Coronary artery (tissue), 2 donors: Measurements from ENCODE around the gene ARTN.

Experiments
- DNase-seq: peaks from one replicate; pipeline ENCODE4 v3.0.0-alpha.2; 2017; ENCODE audit warnings: low spot score
- H3K27ac ChIP-seq, 2 donors: fragments of 200-600 bp; sonication (generic); one replicate each; pipeline ENCODE4 v1.5.1; 2016 to 2019
- H3K4me3 ChIP-seq: fragments of 200-600 bp; sonication (generic); 2 replicates; pipeline ENCODE4 v1.5.1; 2016; ENCODE audit warnings: mild to moderate bottlenecking, moderate library complexity
- TF ChIP-seq, protein P1 (sequence below): fragments of 200-600 bp; sonication (generic); IDR thresholded peaks from one replicate; pipeline ENCODE4 v1.5.1; 2019; ENCODE audit warnings: antibody characterized with exemption

ARTN gene

GRCh38 chr1:43947874-43948437, 14.4 kb downstream of the ARTN start:
- TF ChIP-seq, protein P1, sequence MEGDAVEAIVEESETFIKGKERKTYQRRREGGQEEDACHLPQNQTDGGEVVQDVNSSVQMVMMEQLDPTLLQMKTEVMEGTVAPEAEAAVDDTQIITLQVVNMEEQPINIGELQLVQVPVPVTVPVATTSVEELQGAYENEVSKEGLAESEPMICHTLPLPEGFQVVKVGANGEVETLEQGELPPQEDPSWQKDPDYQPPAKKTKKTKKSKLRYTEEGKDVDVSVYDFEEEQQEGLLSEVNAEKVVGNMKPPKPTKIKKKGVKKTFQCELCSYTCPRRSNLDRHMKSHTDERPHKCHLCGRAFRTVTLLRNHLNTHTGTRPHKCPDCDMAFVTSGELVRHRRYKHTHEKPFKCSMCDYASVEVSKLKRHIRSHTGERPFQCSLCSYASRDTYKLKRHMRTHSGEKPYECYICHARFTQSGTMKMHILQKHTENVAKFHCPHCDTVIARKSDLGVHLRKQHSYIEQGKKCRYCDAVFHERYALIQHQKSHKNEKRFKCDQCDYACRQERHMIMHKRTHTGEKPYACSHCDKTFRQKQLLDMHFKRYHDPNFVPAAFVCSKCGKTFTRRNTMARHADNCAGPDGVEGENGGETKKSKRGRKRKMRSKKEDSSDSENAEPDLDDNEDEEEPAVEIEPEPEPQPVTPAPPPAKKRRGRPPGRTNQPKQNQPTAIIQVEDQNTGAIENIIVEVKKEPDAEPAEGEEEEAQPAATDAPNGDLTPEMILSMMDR, result no peak
- DNase-seq, result no peak

GRCh38 chr1:43949678-43950077, 16.1 kb downstream of the ARTN start:
- TF ChIP-seq, protein P1, result no peak
- no peak overlapping the region for H3K4me3 ChIP-seq
- no peak overlapping the region for H3K27ac ChIP-seq
- no peak for DNase-seq

More at GRCh38 chr1:43947874-43948437, 14.4 kb downstream of the ARTN start:
- Histone ChIP-seq H3K27ac (peak overlapping the region; percentile 92 to 98), H3K4me3 (peak overlapping the region; percentile 98)

DNA sequence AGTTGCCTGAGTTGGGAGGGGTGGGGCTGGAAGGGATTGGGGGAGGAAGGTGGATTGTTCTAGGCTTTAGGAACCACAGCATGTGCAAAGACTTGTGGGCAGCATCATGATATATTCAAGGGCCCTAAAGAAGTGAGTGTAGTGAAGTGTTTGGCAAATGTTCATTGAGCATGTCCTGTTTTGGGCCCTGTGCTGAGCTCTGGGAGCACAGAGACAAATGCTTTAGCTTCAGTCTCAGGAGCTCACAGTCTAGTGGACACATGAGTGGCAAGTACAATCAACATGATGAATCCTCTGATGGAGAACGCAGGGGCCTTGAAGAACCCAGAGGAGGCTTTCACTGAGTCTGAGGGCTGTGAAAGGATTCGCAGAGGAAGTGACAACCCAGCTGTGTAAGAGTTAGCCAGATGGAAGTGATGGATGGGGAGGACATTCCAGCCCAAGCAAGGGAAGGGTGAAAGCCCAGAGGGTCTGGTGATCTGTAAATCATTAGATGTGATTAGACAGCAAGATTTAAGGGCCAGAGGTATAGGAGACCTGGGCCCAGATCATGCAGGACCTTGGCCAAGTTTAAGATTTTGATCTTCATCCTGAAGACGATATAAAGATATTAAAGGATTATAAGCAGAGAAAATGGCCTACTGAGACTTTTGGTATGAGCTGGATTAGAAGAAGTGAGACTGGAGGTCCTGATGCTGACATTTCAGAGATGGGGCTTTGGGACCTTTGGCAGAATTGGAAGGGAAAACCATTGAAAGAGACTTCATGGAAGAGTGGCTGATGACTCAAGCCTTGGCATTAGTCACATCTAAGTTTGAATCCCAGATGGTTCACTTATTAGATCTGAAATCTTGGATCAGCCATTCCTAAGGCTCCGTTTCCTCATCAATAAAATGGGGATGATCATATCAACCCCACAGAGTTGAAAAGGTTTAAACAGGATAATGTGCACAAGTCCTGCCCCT, 17.7 kb downstream of the ARTN start:
- no peak for DNase-seq
- H3K27ac ChIP-seq, result no peak overlapping the region

DNA sequence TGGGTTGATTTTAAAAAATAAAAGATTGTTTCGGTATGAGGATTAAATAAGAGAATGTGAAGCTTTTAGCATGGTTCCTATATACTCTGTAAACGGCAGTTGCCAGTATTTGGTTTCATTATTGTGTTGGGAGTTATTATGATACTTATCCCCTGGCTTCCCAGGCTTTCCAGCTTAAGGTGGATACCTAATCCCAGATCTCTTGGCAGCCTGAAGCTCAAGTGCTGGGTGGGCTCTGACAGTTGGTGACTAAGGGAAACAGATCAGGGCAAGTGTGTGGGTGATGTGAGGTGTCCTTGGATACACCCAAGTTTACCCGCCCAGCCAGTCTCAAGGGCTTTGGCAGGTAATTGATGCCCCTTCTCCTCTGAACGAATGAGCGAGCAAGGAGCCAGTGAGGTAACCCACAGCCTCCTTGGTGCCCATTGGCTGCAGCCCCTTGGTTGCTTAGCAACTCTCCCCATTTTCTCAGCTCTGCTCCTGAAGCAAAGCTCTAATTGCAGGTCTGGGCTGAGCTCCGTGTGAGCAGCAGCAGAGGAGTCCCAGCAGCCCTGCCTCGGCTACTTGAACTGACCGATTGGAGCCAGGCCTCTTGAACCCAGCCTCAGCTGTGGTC, 19.2 kb downstream of the ARTN start:
- no peak for DNase-seq
- TF ChIP-seq, protein P1, result no peak
- Histone ChIP-seq H3K27ac (no peak overlapping the region), H3K4me3 (no peak overlapping the region)

More for the DNA sequence above, 17.7 kb downstream of the ARTN start:
- no peak overlapping the region for H3K4me3 ChIP-seq
- TF ChIP-seq, protein P1, result no peak

DNA sequence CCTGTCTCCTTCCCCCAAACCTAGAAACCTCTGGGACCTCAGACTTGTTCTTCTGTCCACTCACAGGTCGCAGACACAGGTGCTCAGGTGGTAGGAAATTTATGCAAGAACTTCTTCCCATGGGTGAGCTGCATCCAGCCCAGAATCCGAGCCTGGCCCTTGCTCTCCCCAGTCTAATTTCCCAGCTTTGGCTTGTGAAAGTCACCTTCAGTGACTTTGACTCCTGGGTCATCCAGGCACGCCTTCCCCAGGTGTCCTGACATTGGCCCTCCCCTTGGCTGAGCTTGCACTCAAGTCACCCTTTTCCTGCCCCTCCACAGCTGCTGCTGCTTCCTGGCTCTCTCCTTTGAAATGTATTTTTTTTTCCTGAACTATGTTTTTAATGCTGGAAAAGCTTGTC, 19.8 kb downstream of the ARTN start:
- no peak overlapping the region for H3K4me3 ChIP-seq
- no peak for DNase-seq
- TF ChIP-seq, protein P1, result no peak
- no peak overlapping the region for H3K27ac ChIP-seq

GRCh38 chr1:43954036-43954435, 20.4 kb downstream of the ARTN start:
- TF ChIP-seq, protein P1, result no peak
- no peak for DNase-seq
- H3K4me3 ChIP-seq, result no peak overlapping the region
- no peak overlapping the region for H3K27ac ChIP-seq
